ENCODE results near the gene ACAP3. TPM values are rescaled to one million over a fixed set of nuclear protein-coding genes. Genes with fewer than 3 reads are reported as not detected.

ACAP3 gene
- total RNA-seq, 1 experiment from 2014 or later = 37.5 TPM

DNA sequence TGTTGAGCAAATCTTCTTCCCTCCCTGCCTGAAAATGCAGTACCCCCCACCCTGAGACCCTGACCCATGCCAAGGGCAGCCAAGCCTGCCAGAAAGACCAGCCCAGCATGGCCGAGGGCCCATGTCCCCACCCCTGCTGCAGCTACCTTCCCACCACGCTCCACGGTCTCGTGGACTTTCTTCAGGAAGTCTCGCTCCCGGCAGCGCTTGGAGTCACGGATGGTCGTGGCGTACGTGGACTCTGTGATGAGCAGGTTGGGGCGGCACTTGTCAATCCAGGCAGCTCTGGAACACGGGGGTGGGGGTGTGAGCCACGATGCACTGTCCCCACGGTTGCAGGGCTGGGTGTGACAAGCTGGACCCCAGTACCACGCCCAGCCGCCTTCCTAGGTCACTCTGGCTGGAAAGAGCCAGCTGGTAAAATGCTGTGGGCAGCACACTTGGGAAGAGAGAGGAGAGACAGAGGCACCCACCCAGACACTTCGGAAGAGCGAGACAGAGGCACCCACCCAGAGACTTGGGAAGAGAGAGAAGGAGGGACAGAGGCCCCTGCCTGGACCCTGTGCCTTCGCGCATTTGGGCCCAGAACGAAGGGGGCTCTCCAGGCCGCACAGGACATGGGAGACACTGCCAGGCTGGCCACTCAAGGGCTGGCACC lies 7.1 kb upstream of the ACAP3 start:
- no peak for DNase-seq (ENCODE audit: low spot score)

DNA sequence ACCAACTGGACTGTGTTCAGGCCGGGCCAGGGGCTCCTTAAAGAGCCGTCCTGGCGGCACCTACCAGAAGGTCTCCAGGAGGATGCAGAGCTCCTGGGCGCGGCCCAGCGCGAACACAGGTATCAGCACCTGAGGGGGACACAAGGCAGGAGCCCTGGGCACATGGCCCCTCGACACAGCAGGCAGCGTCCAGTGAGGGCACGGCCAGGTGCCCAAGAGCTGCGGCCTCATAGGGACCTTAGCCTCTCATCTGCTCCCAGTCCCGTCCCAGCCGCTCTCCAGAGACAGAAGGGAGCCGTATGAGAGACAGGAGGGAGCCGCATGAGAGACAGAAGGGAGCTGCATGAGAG lies 6.5 kb upstream of the ACAP3 start:
- DNase-seq (ENCODE audit: low spot score) = no peak

DNA sequence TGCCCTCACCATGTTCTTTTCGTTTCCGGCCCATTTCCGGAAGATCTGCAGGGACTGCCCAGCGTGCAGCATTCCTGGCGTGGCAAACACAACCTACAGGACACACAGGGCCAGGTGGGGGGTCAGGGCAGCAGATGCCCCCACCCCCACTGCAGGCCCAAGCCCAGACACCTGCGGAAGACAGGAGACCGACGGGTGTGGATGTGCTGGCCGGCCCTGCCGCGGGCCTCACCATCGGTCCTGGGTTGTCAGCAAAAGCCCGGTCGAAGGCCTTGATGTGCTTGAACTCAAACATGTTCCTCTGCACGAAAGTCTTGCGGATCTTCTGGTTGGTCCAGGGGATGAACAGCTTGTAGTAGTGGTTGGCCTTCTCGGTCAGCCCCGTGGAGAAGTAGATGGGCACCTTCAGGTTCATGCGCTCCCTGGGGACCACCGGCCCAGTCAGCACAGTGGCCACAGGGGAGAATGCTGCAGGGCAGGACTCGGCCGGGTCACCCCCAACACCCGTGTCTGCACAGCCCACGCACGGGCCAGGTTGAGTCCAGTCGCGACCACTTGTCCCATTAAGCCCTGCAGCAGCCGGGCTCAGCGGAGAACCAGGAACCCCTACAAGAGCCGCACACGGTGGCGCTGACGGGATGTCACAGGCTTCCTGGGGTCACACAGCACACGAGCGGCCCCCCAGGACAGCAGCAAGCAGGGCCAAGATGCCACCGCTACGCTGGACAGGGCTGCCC lies 5.9 kb upstream of the ACAP3 start:
- DNase-seq (ENCODE audit: low spot score) = no peak

DNA sequence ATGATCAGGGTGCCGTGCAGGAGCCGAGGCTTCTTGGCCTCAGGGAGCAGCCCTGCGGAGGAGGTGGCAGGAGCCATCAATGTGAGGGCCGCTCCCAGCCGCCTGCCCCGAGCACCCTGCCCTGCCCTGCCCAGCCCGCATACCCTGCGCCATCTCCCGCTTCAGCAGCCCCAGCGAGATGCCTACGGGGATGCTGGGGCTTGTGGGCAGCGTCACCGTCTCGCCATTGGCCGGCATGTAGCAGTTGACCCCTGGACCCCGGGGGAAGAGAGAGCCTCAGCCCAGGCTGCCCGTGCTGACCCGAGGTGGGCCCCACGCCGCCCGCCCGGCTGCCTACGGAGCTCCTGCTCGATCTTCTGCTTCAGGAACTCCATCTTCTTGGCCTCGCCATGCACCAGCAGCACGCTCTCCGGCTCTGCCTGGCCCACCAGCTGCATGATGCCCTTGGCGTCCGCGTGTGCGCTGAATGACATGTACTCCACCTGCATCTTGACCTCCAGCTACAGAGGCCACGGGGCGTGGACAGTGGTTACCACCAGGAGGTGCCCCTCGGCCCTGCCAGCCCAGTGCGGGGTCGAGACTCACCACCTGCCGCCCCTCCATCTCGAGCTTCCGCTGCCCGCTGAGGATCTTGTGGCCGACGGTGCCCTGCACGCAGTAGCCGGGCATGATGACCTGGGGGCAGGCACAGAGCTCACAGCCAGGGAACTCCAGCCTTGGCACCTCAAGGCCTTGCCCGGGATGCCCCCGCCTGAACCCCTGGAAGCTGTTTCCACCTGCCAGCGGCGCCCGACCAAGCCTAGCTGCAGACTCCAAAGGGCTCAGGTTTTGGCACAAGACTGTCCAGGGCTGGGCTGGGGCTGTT lies 5.0 kb upstream of the ACAP3 start:
- no peak for DNase-seq (ENCODE audit: low spot score)

DNA sequence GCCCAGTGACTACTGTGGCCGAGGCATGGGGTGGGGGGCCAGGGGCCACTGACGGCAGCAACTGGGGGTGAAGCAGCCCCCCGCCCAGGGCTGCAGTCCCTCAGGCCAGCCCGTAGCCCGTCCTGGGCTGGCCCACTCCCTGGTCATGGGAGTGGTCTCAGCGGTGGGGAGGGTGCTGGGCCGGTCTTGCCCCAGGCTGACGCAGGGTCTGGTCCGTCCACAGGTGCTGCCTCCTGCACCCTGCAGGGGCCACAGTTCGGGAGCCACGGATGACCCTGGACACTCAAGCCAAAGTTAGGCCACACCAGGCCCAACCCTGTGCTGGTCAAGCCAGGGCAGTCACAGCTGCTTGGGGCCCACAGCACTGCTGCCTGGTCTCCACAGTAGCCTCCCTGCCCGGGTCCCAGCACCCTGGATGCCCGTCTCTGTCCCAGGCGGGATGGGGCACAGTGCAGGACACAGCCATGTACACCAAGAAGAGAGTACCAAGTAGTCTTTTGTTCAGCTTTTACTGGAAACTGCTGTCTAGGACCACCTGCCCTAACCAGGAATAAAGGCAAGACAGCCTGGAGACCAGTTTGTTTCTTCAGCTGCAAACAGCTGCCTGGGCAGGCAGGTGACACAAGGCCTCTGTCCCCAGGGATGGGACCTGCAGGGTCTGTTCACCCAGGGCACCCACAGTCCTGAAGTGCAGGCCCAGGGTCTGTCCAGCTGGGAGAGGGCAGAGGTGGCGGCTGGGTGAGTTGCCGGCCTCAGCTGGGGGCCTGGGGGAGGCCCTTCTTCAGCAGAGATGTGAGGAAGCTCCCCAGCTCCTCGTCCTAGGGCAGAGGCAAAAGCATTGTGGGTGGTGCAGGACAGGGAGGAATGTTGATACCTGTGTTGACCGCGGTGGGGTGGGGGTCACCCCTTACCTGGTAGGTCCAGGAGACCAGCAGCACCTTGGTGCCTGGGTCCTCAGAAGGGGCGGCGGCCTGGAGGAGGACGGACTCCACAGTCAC lies 3.7 kb upstream of the ACAP3 start:
- no peak for DNase-seq (ENCODE audit: low spot score)

DNA sequence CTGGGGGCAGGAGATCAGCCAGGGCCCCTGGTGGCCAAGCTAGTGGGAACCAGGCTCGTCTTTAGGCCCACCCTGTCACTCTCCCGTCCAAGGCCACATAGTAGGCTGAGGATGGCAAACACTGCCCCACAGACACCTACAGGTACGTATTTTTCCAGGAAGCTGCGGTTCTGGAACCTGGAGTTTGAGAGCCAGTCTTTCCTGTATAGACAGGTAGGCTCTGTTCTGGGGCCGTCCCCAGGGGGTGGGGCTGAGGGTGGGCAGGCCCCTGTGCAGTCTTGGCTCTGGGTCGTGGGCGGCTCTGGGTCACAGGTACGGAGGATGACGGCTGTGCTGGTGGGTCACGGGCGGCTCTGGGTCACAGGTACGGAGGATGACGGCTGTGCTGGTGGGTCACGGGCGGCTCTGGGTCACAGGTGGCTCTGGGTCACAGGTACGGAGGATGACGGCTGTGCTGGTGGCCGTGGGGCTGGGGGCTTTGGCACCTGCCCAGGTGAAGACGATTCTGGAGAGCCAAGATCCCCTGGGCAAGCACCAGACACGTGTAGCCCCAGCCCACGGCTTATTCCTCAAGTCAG lies 2.8 kb upstream of the ACAP3 start:
- no peak for DNase-seq (ENCODE audit: low spot score)

DNA sequence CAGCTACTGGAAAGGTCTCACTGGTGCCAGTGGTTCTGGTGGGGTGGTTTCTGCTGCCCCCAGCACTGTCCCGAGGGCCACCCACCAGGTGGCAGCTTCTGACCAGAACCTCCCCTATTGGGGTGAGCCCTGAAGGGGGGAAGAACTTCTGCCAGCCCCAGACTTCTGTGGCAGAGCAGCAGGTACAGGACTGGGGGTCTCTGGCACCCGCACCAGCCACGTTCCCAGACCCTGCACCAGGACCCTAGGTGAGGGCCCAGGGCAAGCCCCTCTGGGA lies 2.3 kb upstream of the ACAP3 start:
- DNase-seq (ENCODE audit: low spot score) = no peak

DNA sequence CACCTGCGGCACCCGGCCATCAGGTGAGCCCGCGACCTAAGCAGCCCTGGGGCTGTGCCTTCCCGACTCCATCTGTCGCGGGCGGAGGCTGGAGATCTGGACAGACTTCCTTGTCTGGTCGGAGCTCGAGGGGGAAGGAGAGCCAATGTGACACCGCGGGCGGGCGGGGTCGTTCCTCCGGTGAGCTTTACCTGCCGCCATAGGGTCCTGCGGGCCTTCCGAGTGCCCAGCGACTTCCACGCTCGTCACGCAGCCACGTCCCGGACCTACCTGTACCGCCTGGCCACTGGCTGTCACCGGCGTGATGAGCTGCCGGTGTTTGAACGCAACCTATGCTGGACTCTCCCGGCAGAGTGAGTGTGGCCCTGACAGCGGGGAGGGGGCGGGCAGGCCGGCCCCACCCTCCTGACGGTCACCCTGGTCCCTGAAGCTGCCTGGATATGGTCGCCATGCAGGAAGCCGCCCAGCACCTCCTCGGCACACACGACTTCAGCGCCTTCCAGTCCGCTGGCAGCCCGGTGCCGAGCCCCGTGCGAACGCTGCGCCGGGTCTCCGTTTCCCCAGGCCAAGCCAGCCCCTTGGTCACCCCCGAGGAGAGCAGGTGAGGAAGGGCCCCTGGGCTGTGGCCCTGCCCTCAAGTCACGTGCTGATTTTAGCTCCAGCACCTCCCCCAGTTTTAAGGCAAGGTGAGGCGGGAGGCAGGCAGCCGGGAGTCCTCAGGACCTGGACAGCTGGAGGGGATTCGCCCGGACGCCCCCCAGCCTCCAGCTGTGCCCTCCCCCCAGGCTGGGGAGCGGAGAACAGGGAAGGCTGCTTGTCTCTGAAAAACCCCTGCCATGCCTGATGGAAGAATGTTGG lies 1.8 kb upstream of the ACAP3 start:
- DNase-seq (ENCODE audit: low spot score) = no peak

DNA sequence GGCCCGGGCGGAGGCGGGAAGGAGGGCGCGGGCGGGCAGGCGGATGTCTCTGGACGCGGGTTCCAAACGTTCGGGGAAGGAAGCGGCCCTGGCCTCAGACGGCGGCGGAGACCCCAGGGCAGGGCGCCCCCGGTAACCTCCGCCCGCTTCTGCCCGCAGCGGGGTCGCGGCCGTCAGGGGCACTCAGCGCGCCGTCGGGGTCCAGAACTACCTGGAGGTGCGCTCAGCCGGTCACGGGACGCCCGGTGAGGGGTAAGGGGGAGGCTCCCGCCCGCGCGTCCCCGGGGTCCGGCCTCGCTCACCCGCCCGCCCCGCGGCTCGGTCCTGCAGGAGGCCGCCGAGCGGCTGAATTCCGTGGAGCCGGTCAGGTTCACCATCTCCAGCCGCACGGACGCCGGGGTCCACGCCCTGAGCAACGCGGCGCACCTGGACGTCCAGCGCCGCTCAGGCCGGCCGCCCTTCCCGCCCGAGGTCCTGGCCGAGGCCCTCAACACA lies 1.1 kb upstream of the ACAP3 start:
- no peak for DNase-seq (ENCODE audit: low spot score)

DNA sequence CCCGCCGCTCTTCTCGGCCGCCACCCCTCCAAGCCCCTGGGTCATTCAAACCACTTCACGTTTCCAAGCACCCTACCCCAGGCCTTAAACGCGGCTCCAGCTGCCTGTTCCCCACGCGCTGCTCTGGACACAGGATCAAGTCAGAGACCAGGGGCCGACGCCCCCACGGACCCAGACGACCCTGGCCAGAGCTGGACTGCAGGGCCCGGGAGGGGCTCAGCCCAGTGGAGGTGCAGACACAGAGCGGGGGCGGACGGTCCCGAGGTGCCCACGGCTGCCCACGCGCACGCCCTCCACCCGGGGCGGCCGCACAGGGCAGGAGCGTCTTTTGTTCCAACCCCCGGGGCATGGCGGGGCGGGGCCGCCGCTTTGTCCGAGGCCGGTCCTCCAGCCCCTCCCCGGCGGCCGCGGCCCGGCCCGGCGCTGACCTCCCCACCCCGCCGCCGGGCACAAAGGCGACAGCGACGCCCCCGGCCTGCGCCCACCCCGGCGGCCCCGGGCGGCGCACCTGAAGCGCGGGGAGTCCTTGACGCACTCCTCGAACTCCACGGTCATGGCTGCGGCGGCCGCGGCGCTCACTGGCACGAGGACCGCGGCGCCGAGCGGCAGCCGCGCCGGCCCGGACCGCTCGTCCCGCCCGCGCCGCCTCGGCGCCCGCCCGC lies 338 bp downstream of the ACAP3 start:
- no peak for DNase-seq (ENCODE audit: low spot score)

DNA sequence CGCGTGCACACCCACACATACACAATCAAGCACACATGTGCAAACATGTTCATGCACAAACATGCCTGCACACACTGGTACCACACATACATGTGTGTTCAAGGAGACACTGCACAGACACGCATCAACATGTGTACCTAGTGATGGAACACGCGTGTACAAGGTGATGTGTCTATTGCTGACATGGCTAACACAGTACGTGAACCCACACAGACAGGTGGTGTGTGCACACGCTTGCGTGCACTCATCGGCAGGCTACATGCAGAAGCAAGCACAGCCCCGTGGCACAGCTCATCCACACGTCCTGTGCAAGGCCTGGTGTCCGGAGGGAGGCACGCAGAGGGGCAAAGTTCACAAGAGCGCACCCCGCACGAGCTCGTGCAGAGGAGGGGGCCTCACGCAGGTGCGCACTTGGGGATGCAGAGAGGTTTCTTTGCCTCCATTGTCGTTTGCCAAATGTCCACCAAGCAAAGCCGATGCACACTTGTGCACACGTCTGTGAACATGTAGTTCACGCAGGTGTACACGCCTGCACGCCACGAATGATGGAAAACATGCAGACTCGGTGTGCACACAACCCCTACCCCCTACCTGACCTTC lies 969 bp downstream of the ACAP3 start:
- no peak for DNase-seq (ENCODE audit: low spot score)

DNA sequence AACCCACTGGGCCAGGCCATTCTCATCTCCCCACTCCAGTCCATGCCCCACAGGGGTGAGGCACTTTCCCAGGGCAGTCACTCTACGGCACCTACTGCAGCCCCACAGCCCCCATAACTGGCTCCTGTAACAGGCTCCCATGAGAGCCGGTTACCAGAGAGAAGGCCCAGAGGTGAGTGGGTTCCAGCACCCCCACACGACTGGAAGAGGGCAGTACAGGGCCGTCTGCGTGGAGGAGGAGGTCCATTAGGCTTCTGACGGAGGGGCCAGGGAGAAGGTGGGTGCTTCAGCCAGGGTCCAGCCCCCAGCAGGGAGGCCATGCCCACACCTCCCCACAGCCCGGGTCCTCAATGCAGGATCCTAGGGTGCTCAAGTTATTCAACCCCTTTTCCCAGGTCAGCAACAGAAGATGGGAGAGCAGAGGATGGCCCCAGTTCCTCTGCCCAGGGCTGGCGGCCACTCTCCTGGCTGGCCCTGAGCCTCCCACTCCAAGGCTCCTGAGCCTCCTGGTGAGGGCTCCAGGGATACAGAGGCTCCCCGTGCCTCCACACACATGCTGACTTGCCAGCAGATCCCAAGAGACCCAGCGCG lies 1.6 kb downstream of the ACAP3 start:
- no peak for DNase-seq (ENCODE audit: low spot score)

DNA sequence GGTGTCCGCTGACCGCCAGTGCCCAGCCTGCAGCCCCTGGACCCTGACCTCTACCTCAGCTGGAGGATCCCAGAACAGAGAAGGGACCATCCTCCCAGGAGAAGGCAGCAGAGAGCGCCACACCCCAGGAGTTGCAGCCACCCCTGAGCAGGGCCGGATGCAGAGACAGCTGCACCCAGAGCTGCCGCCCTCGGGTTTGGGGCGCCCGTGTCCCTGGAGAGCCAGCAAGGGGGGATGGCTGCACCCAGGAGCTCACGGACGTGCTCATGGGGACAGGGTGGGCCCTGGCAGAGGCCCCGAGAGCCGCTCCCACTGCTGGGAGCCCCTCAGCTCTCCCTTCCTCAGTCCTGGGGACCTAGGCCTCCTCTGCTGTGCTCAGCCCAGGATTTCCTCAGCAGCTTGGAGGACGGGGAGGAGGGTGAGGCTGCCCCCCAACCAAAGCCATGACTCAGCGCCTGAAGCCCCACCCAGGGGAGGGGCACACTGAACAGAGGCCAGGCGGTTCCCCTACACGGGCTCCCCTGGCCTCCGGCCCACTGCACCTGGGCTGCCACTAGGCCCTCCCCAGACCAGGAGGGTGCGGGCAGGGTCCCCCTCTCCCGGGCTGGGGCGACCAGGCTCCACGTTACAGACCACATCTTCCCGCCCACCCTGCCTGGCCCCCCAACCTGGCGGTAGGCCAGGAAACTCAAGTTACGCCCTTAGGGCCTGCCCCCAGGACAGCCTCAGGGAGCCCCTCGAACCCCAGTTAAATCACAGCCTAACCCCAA lies 2.2 kb downstream of the ACAP3 start:
- peak; percentile 81 for DNase-seq (ENCODE audit: low spot score)

DNA sequence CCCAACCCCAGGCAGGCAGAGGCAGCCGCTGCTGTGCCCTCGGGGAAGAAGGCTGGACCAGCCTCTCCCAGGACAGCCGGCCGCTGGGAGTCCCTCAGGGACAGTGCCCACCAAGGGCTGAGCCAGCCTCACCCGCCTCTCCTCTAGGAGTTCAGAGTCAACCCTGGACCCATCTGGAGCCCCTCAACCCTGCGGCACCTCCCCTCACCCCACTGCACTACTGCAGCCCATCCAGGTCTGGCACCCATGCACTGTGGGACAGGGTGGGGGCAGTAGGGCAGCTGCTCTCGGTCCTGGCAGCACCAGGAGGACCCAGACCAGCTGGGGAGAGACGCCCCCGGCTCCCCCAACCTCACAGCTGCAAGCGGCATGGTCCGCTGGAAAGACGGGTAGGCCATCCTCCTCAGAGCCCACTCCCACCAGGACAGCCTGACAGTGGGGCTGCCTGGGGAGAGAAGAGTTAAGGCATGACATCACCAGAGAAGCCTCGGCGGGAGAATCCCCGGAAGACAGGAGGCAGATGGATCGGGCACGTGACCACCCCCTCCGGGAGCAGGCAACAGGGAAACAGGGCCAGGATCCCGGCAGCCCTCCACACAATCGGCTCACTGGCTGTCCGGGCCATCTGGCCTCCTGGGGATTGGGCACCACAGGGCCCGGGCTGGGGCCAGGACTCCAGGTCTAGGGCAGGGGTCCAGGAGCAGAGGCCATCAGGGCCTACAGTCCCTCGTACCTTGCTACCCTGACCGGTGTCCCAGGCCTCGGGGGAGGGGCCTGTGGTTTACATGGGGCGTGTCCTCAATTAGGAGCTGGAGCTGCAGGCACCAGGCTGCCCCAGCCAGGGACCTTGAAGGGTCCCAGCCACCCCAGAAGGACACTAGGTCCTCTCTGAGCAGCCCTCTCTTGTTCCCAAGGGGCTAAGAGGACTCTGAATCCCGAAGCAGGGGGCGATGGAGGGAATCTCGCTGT lies 3.1 kb downstream of the ACAP3 start:
- DNase-seq (ENCODE audit: low spot score) = peak; percentile 67

DNA sequence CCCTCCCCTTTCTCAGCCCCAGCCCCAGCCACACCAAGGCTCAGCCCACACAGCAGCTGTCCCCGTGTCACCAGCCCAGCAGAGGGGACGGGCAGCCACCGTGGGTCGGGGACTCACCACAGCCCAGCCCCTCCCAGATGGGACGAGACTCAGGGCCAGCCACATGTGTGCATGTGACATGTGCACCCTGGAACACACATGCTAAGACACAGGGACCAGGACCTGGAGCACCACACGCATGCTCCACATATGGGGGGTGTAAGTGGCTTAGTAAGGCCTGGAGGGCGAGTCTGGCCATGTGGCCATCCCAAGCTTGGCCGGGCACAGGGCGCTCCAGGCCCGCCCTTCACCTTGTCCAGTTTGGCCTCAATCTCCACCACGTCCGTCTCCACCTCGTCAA lies 4.0 kb downstream of the ACAP3 start:
- no peak for DNase-seq (ENCODE audit: low spot score)

DNA sequence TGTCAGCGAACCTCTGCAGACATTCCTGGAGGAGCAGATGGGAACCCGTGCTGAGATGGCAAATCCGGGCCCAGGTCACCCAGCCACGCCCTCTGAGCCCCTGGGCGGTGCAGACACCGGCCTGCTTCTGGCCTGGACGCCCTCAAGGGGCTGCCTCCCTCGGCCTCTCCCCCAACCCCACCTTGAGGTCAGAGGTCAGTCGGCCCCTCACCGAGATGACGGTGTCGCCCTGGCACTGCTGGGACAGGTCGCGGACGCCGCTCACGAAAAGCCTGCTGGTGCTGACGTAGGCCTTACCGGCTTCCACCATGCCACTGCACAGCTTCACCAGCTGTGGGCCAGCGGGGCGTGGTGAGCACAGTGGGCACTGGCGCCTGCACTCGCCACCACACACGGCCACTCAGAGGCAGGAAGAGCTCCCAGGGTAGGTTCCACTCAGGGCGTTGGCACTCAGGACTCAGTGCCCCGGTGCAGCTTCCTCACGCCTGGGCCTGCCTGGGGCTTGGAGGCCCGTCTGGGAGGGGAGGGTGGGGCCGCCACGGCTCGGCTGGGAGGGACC lies 4.7 kb downstream of the ACAP3 start:
- DNase-seq (ENCODE audit: low spot score) = no peak

DNA sequence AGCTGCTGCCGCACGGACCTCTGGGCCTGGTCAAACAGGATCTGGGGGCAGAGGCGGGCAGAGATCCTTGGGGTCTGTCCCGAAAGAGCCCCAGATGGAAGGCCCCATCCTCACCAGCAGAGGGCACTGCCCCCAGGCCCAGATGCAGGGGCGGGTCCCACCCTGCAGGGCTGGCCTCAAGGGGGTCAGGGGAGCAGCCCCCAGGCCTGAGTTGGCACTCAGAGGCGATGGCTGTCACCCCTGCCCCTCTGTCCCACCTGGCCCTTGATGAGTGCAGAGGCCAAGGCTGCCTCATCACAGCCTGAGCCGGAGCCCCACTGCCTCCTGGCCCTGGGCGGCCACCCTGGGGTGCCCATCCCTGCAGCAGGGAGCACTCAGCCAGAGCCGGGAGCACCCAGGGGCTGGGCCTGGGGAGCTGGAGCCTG lies 5.7 kb downstream of the ACAP3 start:
- DNase-seq (ENCODE audit: low spot score) = no peak

Data from A172 (cell line).